GM23248 (cell line): ENCODE data around the gene CHI3L2.

Source experiments
- EZH2 ChIP-seq: fragments of 200-600 bp; sonication (generic); IDR thresholded peaks from 2 replicates; pipeline ENCODE4 v1.6.1; 2018; ENCODE audit warnings: antibody characterized with exemption, mild to moderate bottlenecking; ENCODE audit not compliant: insufficient read depth, poor library complexity, severe bottlenecking
- EZH2phosphoT487 ChIP-seq: fragments of 200-600 bp; sonication (generic); IDR thresholded peaks from 2 replicates; pipeline ENCODE4 v1.6.1; 2018; ENCODE audit warnings: antibody characterized with exemption, moderate library complexity, mild to moderate bottlenecking, low read depth; ENCODE audit not compliant: insufficient read depth

DNA sequence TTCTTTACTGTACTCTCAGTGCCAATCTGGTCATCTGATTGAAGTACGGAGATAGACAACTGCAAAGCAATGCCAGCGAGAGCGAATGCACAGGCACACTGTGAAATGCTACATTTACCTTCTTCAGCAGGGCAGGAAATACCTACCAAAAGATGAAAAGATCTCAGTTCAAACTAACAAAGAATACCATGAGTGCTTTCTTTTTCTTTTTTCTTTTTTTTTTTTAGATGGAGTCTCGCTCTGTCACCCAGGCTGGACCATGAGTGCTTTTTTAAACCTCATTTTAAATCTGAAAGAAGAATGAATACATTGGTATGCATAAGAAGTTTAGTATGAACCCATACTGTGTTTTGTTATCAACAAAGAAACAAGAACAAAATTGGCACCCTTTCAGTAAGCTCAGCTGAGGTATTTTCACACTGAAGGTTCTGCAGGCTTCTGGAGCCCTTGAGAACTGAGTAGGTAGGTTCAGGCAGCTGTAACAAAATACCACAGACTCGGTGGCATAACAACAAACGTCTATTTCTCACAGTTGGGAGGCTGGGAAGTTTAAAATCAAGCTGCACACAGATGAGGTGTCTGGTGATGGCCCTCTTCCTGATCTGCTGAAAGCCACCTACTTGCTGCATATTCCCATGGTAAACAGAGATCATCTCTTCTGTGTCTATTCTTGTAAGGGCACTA is 1.7 kb upstream of the CHI3L2 start:
- TF ChIP-seq EZH2phosphoT487 (no peak), EZH2 (no peak)
